HPDE6-E6E7 (cell line): ENCODE data around the gene PCNX4.

Source experiments
- DNase-seq: peaks from one replicate; pipeline ENCODE4 v3.0.0; 2011; ENCODE audit warnings: missing footprints; ENCODE audit errors: extremely low spot score

PCNX4 gene

GRCh38 chr14:60174352-60175254, 82.9 kb downstream of the PCNX4 start:
- no peak for DNase-seq

GRCh38 chr14:60175255-60175902, 83.7 kb downstream of the PCNX4 start:
- DNase-seq = no peak

DNA sequence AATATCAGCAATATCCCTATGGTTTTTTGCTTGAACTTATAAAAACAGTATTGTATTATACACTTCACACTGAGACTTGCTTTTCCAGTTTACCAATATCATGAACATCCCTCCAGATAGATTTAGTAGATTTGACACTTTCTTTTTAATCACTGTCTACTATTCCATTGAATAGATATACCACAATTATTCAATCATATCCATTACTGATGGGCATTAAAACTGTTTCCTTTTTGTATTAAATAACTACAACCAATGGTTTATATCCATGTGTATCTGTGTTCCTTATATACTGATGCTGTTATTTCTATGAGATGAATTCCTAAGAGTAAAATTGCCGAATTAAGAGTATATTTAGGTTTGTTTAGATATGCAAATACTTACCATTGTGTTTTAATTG, 86.4 kb downstream of the PCNX4 start:
- no peak for DNase-seq

- no peak for DNase-seq
Observed at GRCh38 chr14:60178820-60179219, 87.1 kb downstream of the PCNX4 start.

- no peak for DNase-seq
Observed at GRCh38 chr14:60179431-60179869, 87.7 kb downstream of the PCNX4 start.

- DNase-seq = no peak
Observed at GRCh38 chr14:60183138-60183537, 91.4 kb downstream of the PCNX4 start.

GRCh38 chr14:60183741-60184140, 92.0 kb downstream of the PCNX4 start:
- no peak for DNase-seq

DNA sequence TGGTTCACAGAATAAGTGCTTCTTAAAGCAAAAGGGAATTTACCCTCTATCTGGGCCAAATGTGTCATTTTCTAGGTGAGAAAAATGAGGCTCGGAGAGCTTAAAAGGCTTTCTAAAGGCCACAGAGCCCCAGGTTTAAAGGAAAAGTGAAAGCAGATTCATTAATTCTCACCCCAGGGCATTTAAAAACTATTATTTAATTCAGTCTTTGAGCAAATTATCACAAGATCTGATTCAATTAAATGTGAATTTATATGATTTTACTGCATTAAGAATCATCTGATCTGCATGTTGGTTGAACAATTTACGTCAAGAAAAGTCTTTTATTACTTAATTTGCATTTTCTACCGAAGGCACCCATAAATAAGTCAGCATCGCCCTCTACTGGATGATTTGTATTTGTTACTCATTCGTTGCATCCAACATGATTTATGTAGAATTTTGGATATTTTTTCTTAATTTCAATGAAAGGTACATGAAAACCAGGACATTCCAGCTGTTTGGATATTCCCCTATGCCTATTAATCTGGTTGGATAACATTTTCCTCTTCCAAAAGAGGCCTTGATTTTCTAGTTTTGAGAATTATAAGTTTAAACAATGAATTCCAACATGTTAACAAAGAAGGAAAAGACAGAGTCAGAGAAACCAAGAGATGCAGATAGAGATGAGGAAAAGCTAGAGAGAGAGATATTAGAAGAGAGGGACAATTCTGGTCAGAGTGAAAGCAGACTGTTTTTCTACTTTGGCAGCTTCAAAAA, 92.6 kb downstream of the PCNX4 start:
- no peak for DNase-seq

- DNase-seq = no peak
Observed at GRCh38 chr14:60184905-60185555, 93.3 kb downstream of the PCNX4 start.

DNA sequence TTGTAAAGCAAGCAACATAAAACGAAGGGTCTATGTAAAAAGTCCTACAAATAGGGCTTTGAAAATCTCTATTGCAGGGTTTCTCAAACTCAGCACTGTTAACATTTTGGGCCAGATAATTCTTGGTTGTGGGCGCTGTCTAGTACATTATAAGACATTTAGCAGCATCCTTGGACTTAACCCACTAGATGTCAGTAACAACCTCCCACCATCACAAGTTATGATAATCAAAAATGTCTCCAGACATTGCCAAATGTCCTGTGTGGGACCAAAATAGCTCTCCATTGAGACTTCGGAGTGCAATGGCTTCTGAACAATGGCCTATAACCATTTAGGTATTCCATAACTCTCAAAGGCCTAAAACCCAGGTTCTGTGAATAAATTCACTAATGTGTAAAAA, 96.4 kb downstream of the PCNX4 start:
- no peak for DNase-seq

DNA sequence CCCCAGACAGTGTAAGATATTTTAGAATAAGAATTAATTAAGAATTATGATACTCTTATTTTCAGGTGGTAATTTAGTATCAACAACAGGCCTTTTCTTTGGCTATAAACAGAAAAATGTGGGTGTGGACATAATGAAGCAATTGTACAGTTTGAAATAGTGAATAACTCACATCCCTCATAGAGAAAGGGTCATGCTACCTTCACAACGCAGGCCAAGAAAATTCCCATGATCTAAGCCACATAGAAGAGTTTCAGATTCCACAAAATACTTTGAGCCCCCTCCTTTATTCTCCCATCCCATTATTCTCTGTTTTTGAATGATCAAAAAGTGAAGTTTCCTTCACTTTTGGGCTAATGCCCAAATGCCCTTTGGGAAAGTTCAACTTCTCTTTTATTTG, 97.0 kb downstream of the PCNX4 start:
- DNase-seq = no peak

GRCh38 chr14:60189923-60190840, 98.5 kb downstream of the PCNX4 start:
- DNase-seq = no peak

DNA sequence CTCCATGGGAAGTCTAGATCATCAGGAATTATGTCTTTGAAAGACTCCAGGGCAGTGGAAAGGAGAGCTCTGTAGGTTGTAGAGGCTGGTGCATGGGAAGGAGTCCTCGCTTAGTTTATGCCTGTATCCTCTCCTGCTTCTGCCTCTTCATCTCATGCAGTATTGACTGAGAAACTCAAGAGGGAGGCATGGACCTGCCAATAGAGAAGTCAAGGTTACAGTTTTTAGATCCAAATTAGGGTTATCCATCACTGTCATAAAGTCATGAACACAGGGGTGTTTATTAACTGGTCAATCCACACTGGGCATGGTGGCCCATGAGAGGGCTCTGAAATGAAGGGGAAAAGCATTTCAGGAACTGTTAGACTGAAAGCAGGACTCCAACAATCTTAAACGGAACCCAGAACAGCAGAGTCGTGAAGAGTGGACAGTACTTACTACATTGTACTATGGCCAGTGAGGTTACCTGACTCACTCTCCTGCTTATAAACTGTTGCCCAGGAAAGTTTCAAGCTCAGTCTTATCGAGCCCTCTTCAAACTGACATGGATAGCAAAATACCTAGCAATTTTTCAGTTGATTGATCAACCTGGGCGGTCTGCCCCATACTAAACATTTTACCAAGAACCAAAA, 103.6 kb downstream of the PCNX4 start:
- no peak for DNase-seq

- DNase-seq = no peak
Observed at GRCh38 chr14:60196291-60196690, 104.6 kb downstream of the PCNX4 start.

DNA sequence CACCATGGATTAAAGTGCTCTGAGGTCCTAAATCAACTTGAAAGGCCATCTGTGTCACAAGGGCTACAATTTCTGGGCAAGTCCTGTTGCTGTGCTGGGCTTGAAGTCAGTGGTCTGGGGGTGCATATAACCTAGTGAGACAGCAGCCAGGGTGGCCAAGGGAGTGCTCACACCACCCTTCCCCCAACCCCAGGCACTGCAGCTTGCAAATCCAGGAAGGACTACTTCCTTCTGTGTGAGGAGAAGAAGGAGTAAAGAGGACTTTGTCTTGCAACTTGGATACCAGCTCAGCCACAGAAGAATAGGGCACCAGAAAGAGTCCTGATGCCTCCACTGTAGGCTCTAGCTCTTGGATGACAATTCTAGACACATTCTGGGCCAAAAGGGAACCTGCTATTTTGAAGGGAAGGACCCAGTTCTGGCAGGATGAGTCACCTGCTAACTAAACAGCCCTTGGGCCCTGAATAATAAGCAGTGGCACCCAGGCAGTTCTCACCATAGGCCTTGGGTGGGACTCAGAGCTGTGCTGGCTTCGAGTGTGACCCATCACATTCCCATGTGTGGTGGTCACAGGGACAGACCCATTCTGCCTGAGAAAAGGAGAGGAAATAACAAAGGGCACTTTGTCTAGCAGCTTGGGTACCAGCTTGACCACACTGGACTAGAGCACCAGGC, 106.0 kb downstream of the PCNX4 start:
- no peak for DNase-seq

GRCh38 chr14:60199321-60199720, 107.6 kb downstream of the PCNX4 start:
- no peak for DNase-seq

DNA sequence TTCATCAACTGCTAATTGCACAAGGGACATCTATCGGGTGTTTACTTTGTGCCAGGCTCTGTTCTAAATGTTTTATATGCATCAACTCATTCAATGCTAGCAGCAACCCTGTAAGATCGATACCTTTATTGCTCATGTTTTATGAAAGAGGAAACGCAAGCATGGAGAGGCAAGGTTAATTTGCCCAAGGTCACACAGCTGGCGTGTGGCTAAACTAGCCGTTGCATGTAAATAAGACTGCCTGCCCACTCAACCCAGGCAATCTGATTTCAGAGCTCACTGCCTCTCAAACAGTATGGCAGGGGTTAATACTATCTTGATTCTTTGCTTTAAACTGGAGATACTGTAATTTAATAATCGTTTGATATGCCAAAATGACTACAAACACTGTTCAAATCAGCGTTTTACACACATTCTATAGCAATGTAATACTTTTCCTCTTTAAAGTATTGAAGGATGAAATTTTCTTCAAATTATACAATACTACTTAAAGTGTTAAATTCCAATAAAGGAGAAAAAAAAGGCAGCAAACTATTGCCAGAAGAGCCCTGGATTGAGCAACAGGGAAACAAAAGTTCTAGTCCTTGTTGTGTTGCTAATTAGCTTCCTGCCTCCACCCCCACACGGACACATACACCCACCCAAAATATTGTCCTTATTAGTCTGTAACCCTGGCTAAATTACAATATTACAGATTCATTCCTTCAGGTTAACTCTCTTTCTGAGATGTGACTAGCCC, 112.5 kb downstream of the PCNX4 start:
- no peak for DNase-seq

DNA sequence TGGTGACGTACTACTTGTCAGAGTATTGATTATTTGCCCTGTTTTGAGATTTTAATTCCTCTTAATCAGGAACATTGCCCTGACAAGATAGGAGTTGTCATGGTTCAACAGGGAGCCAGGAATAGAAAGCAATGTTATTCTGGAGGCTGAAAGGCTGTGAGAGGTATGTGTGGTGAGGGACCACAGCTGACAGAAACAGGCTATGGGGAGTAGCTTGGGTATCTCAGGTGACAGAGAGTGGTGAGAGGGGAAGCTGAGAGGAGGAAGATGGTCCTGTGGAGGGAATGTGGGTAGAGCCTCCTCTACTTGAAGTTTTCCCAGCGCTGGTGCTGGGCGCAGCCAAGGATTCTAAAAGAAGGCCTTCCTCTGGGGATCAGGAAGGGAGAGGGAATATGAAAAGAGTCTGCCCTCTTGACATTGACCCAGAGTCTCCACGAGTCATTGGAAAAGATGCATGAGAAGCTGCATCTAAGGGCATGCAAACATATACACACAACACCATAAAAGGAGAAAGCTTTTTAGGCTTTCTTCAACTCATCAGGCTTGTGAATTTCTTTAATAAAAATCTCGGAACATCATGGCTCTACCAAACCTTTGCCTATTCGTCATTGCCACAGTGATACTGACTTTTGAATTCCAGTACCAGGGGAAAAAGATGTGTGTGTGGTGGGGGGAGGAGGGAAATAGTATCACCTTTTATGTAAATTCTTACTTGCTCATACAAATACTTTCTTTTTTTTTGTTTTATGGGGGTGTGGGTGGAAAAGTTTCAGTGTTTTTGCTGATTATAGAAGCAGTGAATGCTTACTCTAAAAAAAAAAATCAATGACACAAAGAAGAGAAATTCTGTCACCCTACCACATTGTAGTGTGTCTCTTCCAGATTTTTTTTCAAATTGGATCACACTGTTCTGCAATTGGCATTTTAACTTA, 113.4 kb downstream of the PCNX4 start:
- DNase-seq = no peak
